B cell (primary cell): ENCODE data around the gene CDK19. TPM values are rescaled to one million over a fixed set of nuclear protein-coding genes. Genes with fewer than 3 reads are reported as not detected.

Source experiments
- ATAC-seq: fragments of 200-7000 bp; cut with Tn5 transposase; one replicate; pipeline ENCODE4 v1.10.0; 2021; ENCODE audit warnings: low read depth, mild to moderate bottlenecking, moderate number of reproducible peaks, moderate library complexity
- CTCF ChIA-PET: fragments of 350-600 bp; sonication (Branson Sonifier 250); formaldehyde crosslinking; loops from one replicate; lab custom pipeline; 2021; ENCODE audit warnings: antibody characterized with exemption, inconsistent platforms; lab: Charles Lee
- POLR2A ChIA-PET: fragments of 350-600 bp; sonication (Branson Sonifier 250); formaldehyde crosslinking; loops from one replicate; lab custom pipeline; 2021; ENCODE audit warnings: antibody characterized with exemption; lab: Charles Lee
- DNase-seq: peaks from one replicate; pipeline ENCODE4 v3.0.0; 2013
- H2AFZ ChIP-seq: 2 replicates; pipeline ENCODE4 v1.6.1; 2012; ENCODE audit warnings: mild to moderate bottlenecking, low read depth, low read length; ENCODE audit not compliant: insufficient read depth, poor library complexity, severe bottlenecking
- H3K27ac ChIP-seq, 2 donors: 1 replicate in 1 of 2; 2 replicates in 1 of 2; pipeline ENCODE4 v1.5.1; 2012 to 2013; ENCODE audit warnings: low read length in 2 of 2, mild to moderate bottlenecking in 2 of 2, moderate library complexity in 1 of 2
- H3K27me3 ChIP-seq, 4 experiments: fragments of 200-600 bp in 1 of 4; sonication (generic) in 1 of 4; replicated peaks in 1 of 4; 1 replicate in 2 of 4; 2 replicates in 2 of 4; pipeline versions ENCODE4 v1.6.1 to v1.7.0; 2013 to 2016; ENCODE audit warnings: low read length in 3 of 4, mild to moderate bottlenecking in 2 of 4, mixed read lengths in 1 of 4, moderate library complexity in 1 of 4; ENCODE audit not compliant: insufficient read depth in 4 of 4, control insufficient read depth in 3 of 4; ENCODE audit errors: control extremely low read depth in 1 of 4
- H3K36me3 ChIP-seq, 2 experiments: replicated peaks in 1 of 2; 1 replicate in 1 of 2; 2 replicates in 1 of 2; pipeline versions ENCODE4 v1.6.1 to v1.7.1; 2013; ENCODE audit warnings: low read length in 1 of 2; ENCODE audit not compliant: insufficient read depth in 2 of 2, control insufficient read depth in 1 of 2; ENCODE audit errors: control extremely low read depth in 1 of 2, extremely low read depth in 1 of 2
- H3K4me1 ChIP-seq, 2 donors: fragments of 200-600 bp in 1 of 2; sonication (generic) in 1 of 2; 1 replicate in 1 of 2; 2 replicates in 1 of 2; pipeline versions ENCODE4 v1.5.1 to v1.6.1; 2013 to 2017; ENCODE audit warnings: low read length in 2 of 2; ENCODE audit not compliant: control insufficient read depth in 2 of 2, insufficient read depth in 2 of 2
- H3K4me2 ChIP-seq: replicated peaks from 2 replicates; pipeline ENCODE3; 2012; ENCODE audit warnings: mild to moderate bottlenecking, low read depth, low read length; ENCODE audit not compliant: poor library complexity, severe bottlenecking
- H3K4me3 ChIP-seq, 5 experiments: fragments of 200-600 bp in 1 of 5; sonication (generic) in 1 of 5; 1 replicate in 3 of 5; 2 replicates in 2 of 5; pipeline versions ENCODE4 v1.5.1 to v1.7.0; 2011 to 2016; ENCODE audit warnings: low read length in 4 of 5, mild to moderate bottlenecking in 4 of 5, low read depth in 2 of 5, control low read depth in 1 of 5, moderate library complexity in 1 of 5; ENCODE audit not compliant: insufficient read depth in 1 of 5; ENCODE audit errors: control extremely low read depth in 1 of 5, extremely low read depth in 1 of 5
- H3K79me2 ChIP-seq: fragments of 200-600 bp; sonication (generic); one replicate; pipeline ENCODE4 v1.6.0; 2016; ENCODE audit warnings: low read length; ENCODE audit not compliant: control insufficient read depth, insufficient read depth
- H3K9ac ChIP-seq: fragments of 200-600 bp; sonication (generic); 2 replicates; pipeline ENCODE4 v1.6.1; 2017; ENCODE audit warnings: mild to moderate bottlenecking, low read length, moderate library complexity
- H3K9me3 ChIP-seq, 3 donors: one replicate each; pipeline versions ENCODE4 v1.6.1 to v1.7.1; 2013; ENCODE audit warnings: low read length in 2 of 3; ENCODE audit not compliant: control insufficient read depth in 2 of 3, insufficient read depth in 1 of 3; ENCODE audit errors: control extremely low read depth in 1 of 3
- H4K20me1 ChIP-seq: 2 replicates; pipeline ENCODE4 v1.6.0; 2012; ENCODE audit warnings: mild to moderate bottlenecking, low read length; ENCODE audit not compliant: insufficient read depth, control insufficient read depth, poor library complexity, severe bottlenecking
- H3K27ac Mint-ChIP-seq: one replicate; pipeline ENCODE4 v1.8.0; 2021; ENCODE audit warnings: mixed read lengths
- H3K27me3 Mint-ChIP-seq: one replicate; pipeline ENCODE4 v1.8.0; 2021; ENCODE audit warnings: mixed read lengths
- H3K4me1 Mint-ChIP-seq: one replicate; pipeline ENCODE4 v1.8.0; 2021; ENCODE audit warnings: mixed read lengths
- H3K4me3 Mint-ChIP-seq: one replicate; pipeline ENCODE4 v1.8.0; 2021; ENCODE audit warnings: mixed read lengths
- H3K9me3 Mint-ChIP-seq: one replicate; pipeline ENCODE4 v1.8.0; 2022; ENCODE audit warnings: mixed read lengths; ENCODE audit not compliant: insufficient read depth
- EZH2 ChIP-seq: IDR thresholded peaks from 2 replicates; pipeline ENCODE4 v1.6.1; 2012; ENCODE audit warnings: borderline replicate concordance, low read depth, mild to moderate bottlenecking, moderate library complexity, low read length; ENCODE audit not compliant: insufficient read depth, poor library complexity, severe bottlenecking
- WGBS: methylation state at CpG from one replicate; pipeline ENCODE4 v1.1.5; 2013; ENCODE audit warnings: missing lambda C conversion rate; ENCODE audit not compliant: insufficient coverage; 5-methylcytosine and 5-hydroxymethylcytosine counted together
- intact Hi-C: fragments of 100-400 bp; cut with micrococcal nuclease; formaldehyde crosslinking; loops from one replicate; pipeline ENCODE4 v1.10.0; 2022
- polyA plus RNA-seq: library from polyadenylated mRNA; depleted of rRNA; stranded (reverse); fragments of >200 nt; gene quantifications from 2 replicates; pipeline ENCODE4 v1.2.3, GENCODE V29; 2012
- total RNA-seq, 2 donors: library from RNA; stranded (reverse); fragments of 120-200 nt in 1 of 2; gene quantifications; 1 replicate in 1 of 2; 2 replicates in 1 of 2; pipeline versions ENCODE4 v1.2.3 to v1.2.4, GENCODE V29; 2013 to 2022
- TF ChIP-seq, protein P1 (sequence below): fragments of 200-600 bp; IDR thresholded peaks from one replicate; pipeline ENCODE4 v1.8.0; 2022; ENCODE audit warnings: antibody characterized with exemption, mild to moderate bottlenecking

The CDK19 gene
- total and polyA plus RNA-seq, 2 donors (not counting 1 experiment from before 2014, with no cell fraction given) = 8.7 to 44.8 TPM

DNA sequence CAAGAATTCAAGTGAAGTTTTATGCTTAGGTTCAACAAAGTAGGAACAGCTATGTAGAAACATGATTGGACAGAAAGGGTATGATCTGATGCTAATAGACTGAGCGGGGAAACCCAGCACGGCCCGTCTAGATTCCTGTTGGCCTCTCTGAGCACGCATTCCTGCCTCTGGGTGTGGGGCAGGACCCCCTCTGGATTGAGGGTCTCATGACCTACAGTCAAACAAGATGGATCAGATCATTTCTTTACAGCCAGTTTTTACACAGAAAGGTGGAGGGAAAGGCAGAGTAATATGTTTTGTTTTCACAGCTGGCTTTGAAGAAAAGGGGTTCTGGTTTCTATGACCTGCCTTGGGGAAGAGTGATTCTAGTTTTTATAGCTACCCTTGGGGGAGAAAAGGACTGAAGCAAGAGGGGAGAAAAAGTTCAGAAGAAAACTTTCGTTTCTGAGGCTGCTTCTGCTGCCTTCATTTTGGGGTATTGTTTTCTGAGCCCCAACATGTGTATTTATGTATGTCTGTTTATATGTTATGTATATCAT, 239.3 kb downstream of the CDK19 start:
- ChIA-PET CTCF (no interaction called here), POLR2A (no interaction called here)
- Histone ChIP-seq H3K79me2 (no peaks in the 10 kb centered on the region), H3K4me2 (no peak overlapping the region), H3K9me3 (no peaks in the 10 kb centered on the region), H4K20me1 (no peaks in the 10 kb centered on the region), H3K27ac (no peak overlapping the region), H3K9ac (no peak overlapping the region), H3K4me3 (no peak overlapping the region), H3K36me3 (no peaks in the 10 kb centered on the region), H3K4me1 (no peaks in the 10 kb centered on the region), H2AFZ (no peak overlapping the region), H3K27me3 (no peaks in the 10 kb centered on the region)
- no peaks in the 10 kb centered on the region for H3K4me1 Mint-ChIP-seq
- no peaks in the 10 kb centered on the region for H3K27me3 Mint-ChIP-seq
- 96% methylated on average over 4 of the region's 5 CpGs for WGBS
- no peak overlapping the region for H3K4me3 Mint-ChIP-seq
- DNase-seq = no peak
- TF ChIP-seq EZH2 = no peak
- TF ChIP-seq, protein P1, sequence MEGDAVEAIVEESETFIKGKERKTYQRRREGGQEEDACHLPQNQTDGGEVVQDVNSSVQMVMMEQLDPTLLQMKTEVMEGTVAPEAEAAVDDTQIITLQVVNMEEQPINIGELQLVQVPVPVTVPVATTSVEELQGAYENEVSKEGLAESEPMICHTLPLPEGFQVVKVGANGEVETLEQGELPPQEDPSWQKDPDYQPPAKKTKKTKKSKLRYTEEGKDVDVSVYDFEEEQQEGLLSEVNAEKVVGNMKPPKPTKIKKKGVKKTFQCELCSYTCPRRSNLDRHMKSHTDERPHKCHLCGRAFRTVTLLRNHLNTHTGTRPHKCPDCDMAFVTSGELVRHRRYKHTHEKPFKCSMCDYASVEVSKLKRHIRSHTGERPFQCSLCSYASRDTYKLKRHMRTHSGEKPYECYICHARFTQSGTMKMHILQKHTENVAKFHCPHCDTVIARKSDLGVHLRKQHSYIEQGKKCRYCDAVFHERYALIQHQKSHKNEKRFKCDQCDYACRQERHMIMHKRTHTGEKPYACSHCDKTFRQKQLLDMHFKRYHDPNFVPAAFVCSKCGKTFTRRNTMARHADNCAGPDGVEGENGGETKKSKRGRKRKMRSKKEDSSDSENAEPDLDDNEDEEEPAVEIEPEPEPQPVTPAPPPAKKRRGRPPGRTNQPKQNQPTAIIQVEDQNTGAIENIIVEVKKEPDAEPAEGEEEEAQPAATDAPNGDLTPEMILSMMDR = no peak
- ATAC-seq = no peak
- H3K27ac Mint-ChIP-seq = no peak overlapping the region
- intact Hi-C loops = no loop called here
- H3K9me3 Mint-ChIP-seq = no peaks in the 10 kb centered on the region

DNA sequence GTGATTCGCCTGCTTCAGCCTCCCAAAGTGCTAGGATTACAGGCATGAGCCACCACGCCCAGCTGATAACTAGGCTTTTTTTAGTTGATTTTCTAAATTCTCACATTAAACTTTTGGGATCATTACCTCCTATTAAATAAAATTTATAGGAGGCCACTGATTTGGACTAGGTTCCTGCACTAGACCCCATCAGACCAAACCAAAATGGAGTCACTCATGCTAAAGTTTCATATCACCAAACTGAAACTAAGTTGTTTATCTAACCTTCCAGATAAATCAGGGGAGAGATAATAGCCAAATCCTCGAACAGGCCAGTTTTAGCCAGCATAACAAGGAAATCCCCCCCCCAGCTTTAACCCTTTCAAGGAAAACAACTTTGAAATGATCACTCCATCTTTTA, 240.5 kb downstream of the CDK19 start:
- no peaks in the 10 kb centered on the region for H4K20me1 ChIP-seq
- Mint-ChIP-seq H3K4me3 (no peak overlapping the region), H3K27ac (no peak overlapping the region), H3K4me1 (no peaks in the 10 kb centered on the region), H3K9me3 (no peaks in the 10 kb centered on the region), H3K27me3 (no peaks in the 10 kb centered on the region)
- no peak overlapping the region for H3K4me3 ChIP-seq
- WGBS = 80% methylated on average over 3 of the region's 3 CpGs
- CTCF ChIA-PET = no interaction called here
- H3K36me3 ChIP-seq = no peaks in the 10 kb centered on the region
- no peaks in the 10 kb centered on the region for H3K27me3 ChIP-seq
- ATAC-seq = no peak
- TF ChIP-seq EZH2 = no peak
- TF ChIP-seq, protein P1 = no peak
- H3K4me1 ChIP-seq = no peaks in the 10 kb centered on the region
- intact Hi-C loops = no loop called here
- no peak overlapping the region for H3K27ac ChIP-seq
- no peak overlapping the region for H3K9ac ChIP-seq
- no peaks in the 10 kb centered on the region for H3K9me3 ChIP-seq
- POLR2A ChIA-PET = no interaction called here
- H3K4me2 ChIP-seq = no peak overlapping the region
- H3K79me2 ChIP-seq = no peaks in the 10 kb centered on the region
- DNase-seq = no peak
- H2AFZ ChIP-seq = no peak overlapping the region
